Fibroblast of lung (primary cell): ENCODE measurements around the gene CDK15.

Source experiments
- EZH2 ChIP-seq: IDR thresholded peaks from 2 replicates; pipeline ENCODE4 v1.5.1; 2012; ENCODE audit warnings: low read length, control low read depth, mild to moderate bottlenecking; ENCODE audit errors: missing control alignments
- TF ChIP-seq, protein P1 (sequence below), 2 donors: IDR thresholded peaks in 1 of 2; conservative IDR thresholded peaks in 1 of 2; 1 replicate in 1 of 2; 2 replicates in 1 of 2; pipeline ENCODE4 v1.5.1; 2011 to 2012; ENCODE audit warnings: low read length in 2 of 2, control low read depth in 1 of 2, inconsistent platforms in 1 of 2, low read depth in 1 of 2, mild to moderate bottlenecking in 1 of 2

DNA sequence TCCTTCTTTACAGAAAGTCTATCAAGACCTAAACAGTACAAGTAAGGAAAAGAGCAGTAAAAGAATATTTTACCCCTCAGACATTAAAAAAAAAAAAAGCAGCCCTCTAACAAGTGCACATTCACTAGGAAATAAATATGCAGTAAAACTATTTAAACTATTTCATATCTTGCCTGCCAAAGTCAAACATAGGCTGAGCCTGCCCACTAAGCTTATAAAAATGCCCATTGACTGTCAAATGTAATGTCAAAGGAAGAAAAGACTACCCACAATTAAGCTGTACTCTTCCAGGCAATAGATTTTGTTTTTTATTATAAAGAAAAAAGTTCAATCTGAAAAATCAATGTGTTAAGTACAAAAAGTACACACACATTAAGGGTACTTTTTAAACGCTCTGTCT lies 37.4 kb upstream of the CDK15 start:
- TF ChIP-seq, protein P1, sequence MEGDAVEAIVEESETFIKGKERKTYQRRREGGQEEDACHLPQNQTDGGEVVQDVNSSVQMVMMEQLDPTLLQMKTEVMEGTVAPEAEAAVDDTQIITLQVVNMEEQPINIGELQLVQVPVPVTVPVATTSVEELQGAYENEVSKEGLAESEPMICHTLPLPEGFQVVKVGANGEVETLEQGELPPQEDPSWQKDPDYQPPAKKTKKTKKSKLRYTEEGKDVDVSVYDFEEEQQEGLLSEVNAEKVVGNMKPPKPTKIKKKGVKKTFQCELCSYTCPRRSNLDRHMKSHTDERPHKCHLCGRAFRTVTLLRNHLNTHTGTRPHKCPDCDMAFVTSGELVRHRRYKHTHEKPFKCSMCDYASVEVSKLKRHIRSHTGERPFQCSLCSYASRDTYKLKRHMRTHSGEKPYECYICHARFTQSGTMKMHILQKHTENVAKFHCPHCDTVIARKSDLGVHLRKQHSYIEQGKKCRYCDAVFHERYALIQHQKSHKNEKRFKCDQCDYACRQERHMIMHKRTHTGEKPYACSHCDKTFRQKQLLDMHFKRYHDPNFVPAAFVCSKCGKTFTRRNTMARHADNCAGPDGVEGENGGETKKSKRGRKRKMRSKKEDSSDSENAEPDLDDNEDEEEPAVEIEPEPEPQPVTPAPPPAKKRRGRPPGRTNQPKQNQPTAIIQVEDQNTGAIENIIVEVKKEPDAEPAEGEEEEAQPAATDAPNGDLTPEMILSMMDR (conservative IDR thresholded peaks at IDR 0.05 in 1 of 2, IDR thresholded peaks at IDR 0.05 in 1 of 2; ENCODE audit: low read depth in 1 of 2, low read length in 2 of 2), result no peak
- no peak for TF ChIP-seq EZH2
